ENCODE data around the gene NRXN3.

The NRXN3 gene

DNA sequence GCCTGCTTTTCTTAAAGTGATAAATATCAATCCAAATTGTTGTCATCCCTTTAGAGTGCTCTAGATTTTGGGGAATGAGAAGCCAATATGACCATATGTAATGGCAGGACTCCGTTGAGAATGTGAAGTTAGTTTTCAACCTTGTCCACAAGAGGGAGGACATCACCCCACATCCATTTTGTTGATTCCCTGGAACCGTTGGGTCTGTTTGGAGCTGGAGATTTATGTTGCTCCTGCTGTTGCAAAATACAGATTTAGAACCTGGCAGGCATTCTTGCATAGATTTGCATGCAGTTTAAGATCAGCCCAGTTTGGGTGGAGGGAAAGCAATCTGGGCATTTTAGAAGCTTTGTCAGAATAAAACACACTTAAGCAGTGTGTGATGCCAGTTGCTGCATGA is 620.1 kb downstream of the NRXN3 start:
- no peak for DNase-seq (ENCODE audit: low read depth, low spot score)

DNA sequence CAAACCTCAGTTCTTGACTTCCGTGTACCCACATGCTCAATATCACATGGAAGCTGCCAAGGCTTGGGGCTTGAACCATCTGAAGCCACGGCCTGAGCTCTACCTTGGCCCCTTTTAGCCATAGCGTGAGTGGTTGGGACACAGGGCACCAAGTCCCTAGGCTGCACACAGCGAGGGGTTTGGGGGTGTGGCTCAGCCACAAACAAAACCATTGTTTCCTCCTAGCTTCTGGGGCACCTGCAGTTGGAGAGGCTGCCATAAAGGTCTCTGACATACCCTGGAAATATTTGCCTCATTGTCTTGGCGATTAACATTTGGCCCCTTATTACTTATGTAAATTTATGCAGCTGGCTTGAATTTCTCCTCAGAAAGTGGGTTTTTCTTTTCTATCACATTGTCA is 628.6 kb downstream of the NRXN3 start:
- DNase-seq (ENCODE audit: low read depth, low spot score), result peak; percentile 22

DNA sequence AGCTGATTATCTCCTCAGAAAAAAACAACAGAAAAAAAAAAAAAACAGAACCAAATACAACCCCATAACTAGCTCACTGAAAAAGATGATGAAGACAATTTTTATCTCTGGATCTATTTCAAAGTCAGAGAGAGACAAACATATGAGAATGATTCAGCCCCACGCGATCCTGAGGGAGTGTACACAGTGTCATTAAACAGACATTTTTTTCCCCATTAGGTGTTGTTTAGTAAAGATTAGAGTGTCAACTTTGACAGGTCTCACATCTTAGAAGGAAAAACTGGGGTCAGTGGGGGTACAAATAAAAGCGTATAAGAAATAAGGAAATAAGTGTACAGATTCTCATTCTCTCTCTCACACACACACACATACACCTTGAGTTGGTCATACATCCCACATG is 635.4 kb downstream of the NRXN3 start:
- DNase-seq (ENCODE audit: low read depth, low spot score), result no peak

DNA sequence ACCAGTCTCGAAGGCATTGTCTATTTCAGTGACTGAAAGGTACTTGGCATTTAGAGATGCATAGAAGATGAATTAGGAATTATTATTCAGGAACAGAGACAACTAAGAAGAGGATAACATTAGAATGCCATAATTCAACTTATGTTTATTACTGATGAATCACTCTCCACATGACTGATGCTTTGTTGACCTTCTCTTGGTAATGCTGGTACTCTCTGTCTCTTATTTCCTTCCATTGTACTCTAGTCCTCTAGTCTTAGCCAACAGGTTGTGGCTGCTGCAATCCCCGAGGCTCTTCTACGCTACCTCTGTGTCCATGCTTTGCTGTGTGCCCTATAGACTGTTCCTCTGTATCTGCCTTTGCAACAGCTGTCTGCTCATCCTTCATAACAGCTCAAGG is 652.9 kb downstream of the NRXN3 start:
- DNase-seq (ENCODE audit: low read depth, low spot score), result no peak

DNA sequence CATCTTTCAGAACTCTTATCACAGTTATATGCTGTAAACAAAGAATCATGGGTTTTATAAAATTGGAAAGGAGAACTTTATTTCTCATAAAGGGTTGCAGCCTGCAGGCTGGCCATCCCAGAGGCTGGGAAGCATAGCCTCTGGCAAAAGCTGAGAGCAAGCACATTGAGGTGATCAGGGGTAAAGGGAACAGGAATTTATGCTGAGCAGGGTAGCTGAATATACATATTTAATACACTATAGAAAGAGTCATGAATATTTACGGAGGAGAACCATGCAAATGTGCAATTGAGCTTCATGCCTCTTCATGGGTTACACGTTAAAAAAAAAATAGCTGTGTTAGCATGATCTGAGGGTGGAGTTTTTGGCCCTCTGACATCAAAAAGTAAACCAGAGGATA is 653.3 kb downstream of the NRXN3 start:
- no peak for DNase-seq (ENCODE audit: low read depth, low spot score)

DNA sequence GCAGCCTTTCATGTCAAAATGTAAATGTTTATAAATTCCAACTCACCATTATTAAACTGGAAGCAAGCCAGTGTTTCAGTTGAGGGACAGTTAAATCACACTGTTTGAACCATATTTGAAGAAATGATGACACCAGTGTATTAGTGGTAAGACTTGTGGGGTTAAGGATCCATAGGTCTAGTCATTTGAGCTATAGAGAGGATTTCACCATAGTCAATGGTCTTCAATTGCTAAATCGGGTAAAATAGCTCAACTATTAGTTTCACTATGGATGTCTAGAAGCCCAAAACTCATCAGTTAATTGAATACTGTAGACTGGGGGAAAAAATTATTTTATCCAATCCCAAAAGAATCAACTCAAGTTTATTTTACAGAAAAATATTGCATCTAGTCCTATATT is 659.1 kb downstream of the NRXN3 start:
- no peak for DNase-seq (ENCODE audit: low read depth, low spot score)

DNA sequence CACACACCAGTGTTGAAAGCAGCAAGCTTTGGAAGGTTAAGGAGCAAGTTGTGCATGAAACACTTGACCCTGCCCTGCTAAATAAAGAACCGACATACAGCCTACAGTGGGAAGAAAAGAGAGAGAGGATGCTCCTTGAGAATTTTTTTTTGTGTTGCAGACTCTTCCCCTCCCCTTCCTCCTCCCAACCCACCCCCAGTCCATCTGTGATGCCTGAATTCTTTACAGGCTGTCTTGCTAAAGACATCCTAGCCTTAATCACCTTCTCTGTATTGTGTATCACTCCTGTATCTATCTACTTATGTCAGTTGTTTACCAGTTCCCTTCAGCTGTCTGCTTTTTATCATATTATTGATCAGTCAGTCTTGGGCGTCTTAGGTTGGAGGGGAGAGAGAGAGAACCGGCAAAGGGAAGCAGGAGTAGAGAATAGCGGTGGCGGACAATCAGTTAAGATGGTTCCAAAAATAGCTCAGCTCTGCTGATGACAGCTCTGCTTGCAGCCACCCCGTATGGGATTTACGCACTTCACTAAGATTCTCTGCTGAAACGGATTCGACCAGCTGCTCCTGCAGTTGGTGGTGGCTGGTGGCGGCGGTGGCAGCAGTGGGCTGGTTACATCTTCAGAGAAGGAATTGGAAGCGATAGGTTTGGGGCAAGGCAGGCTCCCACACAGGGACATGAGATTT is 664.7 kb downstream of the NRXN3 start:
- DNase-seq (ENCODE audit: low read depth, low spot score), result no peak

DNA sequence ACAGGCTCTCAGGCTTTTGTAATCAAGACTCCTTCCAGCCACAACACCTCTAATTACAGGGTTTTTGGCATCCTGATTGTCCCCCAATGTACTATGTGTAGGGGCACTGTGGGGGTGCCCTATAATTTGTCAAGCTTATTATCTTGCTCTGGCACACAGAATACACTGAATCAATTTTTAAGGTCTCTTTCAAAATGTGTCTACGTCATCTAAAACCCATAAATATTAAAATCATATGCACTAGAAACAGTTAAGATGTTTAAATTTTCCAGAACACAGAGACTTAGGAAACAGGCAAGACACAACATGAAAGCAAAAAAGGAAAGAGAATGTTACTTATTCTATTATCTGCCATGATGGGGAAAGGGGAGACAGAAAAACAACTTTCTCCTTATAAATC is 665.7 kb downstream of the NRXN3 start:
- no peak for DNase-seq (ENCODE audit: low read depth, low spot score)

DNA sequence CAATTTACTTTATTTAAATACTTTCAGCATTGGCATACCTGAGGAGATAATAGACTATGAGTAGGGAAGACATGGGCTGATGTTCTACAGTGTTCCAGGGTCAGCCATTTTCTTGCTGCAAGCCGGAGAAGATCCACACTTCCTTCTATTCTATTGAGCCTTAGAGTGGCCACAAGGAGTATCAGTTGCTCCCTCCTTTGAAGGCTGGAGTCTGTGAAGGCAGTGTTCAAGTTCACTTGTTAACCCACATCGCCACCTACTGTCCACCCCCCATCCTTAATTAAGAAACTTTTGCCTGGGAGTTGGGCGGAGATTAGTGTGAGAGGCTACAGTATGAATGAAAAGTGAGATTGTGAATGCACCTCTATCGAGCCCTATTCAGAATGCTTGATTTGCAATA is 666.6 kb downstream of the NRXN3 start:
- DNase-seq (ENCODE audit: low read depth, low spot score), result peak; percentile 88

DNA sequence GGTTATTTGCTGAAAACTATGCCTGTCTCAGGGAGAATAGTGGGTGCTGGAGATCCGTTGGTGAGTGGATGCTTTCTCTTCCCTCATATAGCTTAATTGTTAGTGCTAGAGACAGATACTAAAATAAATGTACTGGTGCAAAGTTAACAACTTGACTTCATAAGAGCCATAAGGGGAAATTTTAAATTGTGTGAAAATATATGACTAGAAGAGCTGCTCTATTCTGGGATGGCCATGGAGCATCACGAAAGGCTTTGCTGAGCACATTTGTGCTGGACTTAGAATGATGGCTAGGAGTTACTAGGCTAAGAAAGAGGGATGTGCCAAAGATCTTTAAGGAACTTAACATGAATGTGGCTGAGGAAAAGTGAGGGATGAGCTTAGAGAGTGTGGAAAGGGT is 668.8 kb downstream of the NRXN3 start:
- DNase-seq (ENCODE audit: low read depth, low spot score), result no peak

DNA sequence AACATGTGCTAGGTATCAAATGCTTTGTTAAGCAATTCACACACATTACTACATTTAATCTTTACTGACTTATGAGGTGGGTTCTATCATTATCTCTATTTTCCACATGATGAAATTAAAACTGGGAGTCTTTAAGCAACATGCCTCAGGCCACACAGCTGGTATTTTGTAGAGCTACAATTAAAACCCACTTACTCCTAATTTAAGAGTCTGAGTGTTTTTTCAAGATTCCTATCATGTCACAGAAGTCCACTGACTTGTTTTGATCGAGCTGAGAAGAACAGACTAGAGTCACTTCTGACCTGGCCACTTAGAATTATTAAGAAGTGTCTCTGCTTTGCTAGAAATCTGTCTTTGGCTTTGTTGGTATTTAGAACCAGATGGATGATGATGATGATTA is 670.7 kb downstream of the NRXN3 start:
- DNase-seq (ENCODE audit: low read depth, low spot score), result no peak

DNA sequence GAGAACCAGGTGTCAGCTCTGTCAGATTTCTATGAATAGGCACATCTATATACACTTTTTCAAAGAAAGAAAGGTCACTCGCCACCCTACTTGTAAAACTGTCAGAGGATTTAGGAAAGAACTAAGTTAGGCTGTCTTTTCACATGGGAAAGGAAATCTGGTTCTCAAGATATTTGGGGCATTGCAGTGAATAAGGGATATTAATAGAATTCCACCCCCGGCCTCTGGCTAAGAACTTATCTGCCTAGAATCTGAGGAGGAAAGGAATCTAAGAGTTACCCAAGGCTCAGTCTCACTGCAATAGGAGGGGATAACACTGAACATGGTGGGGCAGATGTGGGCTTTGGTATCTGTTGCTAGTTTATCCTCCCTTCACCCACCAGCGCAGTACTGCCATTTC is 677.6 kb downstream of the NRXN3 start:
- DNase-seq (ENCODE audit: low read depth, low spot score), result no peak

DNA sequence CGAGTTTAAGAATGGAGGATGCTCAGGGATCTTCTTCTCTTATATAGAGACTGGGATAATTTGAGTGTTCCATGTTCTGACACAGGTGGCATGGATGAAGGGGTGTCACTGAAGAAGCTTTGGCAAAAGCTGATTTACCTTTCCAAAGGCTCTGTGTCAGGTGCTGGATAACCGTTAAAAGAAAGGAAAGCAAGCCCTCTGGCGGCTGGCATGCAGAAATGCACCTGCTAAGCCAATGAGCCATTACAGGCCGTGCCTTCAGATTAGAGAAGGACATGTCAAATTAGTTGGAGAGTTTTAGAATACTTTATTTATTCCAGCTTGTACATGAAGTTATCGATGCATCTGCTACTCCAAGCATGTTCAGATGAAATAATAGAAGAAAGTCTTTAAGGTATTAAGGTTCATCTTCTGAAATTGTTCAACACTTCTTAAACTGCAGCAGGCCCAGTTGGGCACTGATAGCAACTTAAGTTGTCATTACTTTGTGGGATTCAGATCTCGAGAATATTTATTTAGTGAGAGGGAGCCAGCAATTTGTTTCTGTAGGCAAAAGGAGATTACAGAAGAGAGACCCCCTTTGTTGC is 678.2 kb downstream of the NRXN3 start:
- DNase-seq (ENCODE audit: low read depth, low spot score), result peak; percentile 70

DNA sequence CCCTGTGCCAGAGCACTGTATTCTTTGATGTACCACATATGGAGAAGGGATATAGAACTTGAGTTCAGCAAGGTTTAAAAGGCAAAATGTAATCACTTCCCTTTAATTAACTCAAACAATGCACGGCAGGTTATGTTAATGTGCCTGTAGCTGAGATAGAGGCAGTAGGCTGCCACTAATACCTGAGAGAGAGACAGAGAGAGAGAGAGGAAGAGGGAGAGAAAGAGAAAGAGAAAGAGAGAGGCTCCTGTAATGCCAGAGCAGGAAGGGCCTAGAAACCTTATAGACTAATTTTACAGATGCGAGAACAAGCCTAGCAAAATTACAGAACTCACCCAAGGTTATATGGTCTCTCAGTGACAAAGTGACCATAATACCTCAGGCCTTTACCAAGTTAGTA is 679.8 kb downstream of the NRXN3 start:
- DNase-seq (ENCODE audit: low read depth, low spot score), result no peak

DNA sequence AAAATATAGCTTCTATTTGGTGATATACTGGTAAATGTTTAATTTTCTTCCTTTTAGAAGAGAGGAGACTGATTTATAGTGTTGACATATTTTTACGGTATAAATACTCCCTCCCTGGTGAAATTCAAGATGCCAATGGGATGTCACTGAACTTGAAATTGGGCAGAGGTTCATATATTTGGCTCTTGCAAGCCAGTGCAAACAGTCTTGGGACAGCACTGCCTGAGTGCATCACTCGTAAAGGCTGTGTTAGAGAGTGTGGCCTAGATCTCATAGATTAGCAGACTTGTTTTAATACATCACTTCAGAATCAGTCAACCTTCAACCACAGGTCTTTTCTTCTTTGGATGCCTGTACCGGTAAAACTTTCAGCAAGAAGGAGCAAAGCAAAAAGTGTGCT is 681.0 kb downstream of the NRXN3 start:
- DNase-seq (ENCODE audit: low read depth, low spot score), result peak; percentile 64

DNA sequence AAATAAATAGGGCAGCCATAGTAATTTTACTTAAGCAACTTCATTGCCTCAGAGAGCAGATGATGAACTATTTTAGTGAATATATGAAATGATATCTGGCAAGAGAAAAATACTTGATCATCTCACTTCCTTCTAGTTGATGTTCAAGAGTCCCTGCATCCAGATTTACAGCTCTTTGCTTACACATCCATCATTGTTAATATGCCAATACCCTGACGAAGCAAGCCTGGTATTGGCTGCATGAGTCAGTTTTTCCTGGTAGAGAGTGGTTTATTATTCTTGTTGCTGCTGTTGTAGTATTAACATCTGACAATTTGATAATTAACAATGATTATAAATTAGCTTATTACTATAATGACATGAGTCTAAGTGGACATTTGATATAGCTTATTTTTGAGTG is 681.9 kb downstream of the NRXN3 start:
- no peak for DNase-seq (ENCODE audit: low read depth, low spot score)

DNA sequence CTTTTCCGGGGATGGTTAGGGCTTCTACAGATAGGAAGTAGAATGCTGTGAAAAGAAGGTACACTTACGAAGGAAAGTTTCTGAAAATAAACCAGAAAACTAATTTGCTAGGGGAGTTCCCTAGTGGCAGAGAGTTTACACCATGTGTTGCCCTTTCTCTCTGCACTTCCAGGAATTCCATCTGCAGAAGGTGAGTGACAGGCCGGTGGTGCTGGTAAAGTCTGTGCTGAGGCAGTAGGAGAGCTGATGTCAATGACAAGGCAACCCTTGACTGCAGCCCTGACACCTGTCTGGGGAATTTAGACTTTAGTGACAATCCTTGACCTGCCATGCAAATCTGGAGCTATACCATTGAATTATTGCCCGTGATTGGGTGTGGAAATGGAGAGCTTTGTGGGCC is 687.8 kb downstream of the NRXN3 start:
- no peak for DNase-seq (ENCODE audit: low read depth, low spot score)

DNA sequence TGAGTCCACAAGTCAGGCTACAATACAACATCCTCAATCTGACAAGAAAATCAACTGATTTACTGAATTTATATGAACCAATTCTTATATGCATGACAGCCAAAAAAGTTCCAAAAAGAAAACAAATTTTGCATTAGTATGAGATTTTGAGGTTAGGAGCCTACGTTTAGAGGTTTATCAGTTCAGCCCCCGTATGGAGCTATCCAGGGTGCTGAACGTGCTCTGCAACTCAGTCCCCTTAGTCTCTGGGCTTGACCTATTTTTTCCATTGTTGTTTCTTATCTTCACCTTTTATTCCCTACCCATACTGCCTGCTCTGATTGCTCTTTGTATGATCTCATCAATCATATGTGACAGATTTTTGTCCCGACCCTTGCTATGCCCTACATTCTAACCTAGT is 693.0 kb downstream of the NRXN3 start:
- peak; percentile 77 for DNase-seq (ENCODE audit: low read depth, low spot score)

DNA sequence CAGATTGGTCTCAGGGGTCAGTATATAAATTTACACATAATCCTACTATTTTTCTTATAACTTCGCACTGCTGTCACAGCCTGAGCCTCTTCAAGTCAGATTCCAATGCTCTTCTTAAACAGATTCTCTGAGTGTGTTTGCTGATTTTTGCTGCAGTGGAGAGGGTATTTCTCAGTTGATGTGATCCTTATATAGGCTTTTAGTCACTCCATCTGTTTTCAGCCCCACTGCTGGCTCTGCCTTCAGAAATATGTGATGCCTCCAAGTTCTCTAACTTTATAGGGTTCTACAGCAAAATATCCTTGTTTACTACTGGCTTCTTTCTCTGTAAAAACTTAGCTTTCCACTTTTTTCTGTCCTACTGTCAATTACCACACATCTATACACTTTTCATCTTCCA is 702.7 kb downstream of the NRXN3 start:
- no peak for DNase-seq (ENCODE audit: low read depth, low spot score)

DNA sequence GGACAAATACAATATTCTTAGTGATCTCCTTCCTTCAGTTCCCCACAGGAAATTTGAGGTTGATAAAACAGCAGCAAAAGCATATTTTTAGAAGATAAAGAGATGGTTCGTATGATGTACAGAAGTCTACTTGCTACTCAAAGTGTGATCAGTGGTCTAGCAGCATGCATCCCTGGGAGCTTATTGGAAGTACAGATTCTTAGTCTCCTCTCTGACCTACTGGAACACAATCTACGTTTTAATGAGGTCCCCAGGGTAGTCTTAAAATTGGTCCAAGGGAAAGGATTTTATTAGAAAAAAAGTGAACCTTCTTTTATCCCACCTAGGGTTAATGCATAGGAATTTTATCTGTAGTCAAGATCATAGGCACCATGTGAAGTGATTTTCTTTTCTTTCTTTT is 703.4 kb downstream of the NRXN3 start:
- no peak for DNase-seq (ENCODE audit: low read depth, low spot score)

DNA sequence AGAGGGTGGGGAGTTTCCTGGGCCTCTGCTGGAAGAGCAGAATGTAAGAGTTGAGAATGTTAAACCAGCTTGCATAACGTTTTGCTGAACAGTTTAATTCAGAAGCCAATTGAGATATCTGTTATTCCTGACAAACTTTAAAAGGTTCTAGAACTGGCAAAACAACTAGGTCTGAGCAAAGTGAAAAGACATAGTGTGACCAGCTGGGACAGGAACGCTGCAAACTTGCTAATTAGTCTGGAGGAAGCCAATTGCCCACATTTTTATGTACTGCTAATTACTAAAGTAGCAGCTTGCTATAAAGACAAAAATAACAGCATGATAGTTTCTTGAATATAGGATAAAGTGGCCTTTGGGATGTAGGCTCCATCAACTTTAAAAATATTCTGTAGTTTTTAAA is 704.9 kb downstream of the NRXN3 start:
- DNase-seq (ENCODE audit: low read depth, low spot score), result no peak

DNA sequence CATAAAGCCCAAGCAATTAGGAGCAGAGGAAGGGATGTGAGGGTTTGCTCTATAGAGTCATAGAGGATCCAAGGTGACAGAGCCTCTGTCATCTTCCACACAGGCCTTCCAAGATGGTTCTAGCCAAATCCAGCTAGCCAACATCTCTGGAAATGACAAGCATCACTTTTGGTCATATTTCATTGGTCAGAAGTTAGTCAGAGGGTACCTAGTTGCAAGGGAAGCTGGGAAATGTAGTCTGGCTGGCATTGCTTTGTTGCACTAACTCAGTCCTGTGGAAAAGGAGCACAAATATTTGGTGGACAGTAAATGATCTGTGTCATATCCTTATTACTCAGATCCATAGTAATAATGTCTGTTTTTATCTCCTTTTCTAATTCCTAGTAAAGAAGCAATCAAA is 715.7 kb downstream of the NRXN3 start:
- no peak for DNase-seq (ENCODE audit: low read depth, low spot score)

DNA sequence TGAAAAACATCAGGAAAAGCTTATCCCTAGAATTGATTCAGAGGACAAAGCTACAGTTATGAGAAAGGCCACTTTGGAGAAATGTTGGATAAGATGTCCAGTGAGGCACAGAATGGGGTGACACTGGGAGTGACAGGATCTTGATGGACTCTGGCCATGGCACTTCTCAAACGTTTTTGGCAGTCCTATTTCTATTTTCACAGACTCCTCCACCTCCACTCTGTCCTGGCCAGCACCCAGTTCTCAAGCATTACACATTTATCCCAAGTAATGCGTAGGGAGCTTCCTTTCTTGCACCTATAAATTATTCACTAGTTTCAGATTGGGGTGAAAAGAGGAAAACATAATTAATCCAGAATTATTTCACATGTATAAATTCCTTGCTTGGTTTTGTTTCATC is 727.3 kb downstream of the NRXN3 start:
- no peak for DNase-seq (ENCODE audit: low read depth, low spot score)

DNA sequence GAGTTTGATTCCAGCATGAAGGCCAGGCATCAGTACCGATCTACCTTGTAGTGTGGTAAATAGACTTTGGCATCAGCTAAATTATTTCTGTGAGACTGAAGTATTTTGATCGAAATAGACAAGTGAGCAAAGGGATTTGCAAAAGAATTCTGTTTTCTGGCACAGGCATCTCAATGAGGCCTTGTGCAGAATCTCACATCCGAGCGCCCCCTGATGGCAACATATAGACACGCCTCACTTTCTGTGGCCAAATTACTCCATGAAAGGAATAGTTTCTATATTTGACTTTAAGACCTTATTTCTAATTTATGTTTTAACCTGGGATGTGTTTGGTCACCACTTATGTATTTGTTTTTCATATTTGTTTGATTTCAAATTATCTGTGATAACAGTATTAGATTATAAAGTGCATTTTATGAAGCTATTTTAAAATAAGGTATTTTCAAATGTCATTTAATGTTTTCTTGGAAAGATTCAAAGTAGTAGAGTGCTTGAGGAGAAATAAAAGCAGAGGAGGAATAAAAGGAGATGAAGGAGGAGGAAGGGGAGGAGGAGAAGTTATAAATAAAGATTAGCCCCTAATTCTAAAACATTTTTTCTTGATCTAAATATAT is 731.9 kb downstream of the NRXN3 start:
- DNase-seq (ENCODE audit: low read depth, low spot score), result peak; percentile 69

Measured in astrocyte of the hippocampus (primary cell).